Measurements from ENCODE around the gene UBASH3B.

DNA sequence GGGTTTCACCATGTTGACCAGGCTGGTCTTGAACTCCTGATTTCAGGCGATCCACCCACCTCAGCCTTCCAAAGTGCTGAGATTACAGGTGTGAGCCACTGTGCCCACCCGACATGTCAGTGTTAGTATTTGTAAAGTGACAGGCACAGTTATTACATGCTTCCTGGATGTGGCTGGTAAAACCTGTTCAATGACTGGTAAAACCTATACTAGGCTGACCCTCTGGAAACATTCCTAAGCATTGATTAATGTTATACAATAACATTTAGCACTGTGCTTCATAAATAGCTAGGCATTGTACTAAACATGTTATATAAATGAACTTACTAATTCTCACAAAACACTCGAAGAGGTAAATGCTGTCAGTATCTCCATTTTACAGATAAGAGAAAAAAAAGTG lies 206.1 kb downstream of the UBASH3B start:
- TF ChIP-seq, protein P1, sequence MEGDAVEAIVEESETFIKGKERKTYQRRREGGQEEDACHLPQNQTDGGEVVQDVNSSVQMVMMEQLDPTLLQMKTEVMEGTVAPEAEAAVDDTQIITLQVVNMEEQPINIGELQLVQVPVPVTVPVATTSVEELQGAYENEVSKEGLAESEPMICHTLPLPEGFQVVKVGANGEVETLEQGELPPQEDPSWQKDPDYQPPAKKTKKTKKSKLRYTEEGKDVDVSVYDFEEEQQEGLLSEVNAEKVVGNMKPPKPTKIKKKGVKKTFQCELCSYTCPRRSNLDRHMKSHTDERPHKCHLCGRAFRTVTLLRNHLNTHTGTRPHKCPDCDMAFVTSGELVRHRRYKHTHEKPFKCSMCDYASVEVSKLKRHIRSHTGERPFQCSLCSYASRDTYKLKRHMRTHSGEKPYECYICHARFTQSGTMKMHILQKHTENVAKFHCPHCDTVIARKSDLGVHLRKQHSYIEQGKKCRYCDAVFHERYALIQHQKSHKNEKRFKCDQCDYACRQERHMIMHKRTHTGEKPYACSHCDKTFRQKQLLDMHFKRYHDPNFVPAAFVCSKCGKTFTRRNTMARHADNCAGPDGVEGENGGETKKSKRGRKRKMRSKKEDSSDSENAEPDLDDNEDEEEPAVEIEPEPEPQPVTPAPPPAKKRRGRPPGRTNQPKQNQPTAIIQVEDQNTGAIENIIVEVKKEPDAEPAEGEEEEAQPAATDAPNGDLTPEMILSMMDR (IDR thresholded peaks at IDR 0.05; ENCODE audit: low read depth, low read length), result no peak
- TF ChIP-seq EZH2phosphoT487 (IDR thresholded peaks at IDR 0.05; ENCODE audit: low read depth), result 0 out of 2 replicates have a peak, but pooled peaks have one; percentile 14
